Amniotic stem cell (primary cell): ENCODE measurements around the gene FHIT.
"Not testable (repeated sequence)": the region's sequence is repeated elsewhere in the genome, so short reads cannot be mapped to it uniquely, and the experiment has no call there.

Experiments
- DNase-seq: peaks from one replicate; lab custom pipeline; 2025; lab: John Stamatoyannopoulos, UW

Gene FHIT

DNA sequence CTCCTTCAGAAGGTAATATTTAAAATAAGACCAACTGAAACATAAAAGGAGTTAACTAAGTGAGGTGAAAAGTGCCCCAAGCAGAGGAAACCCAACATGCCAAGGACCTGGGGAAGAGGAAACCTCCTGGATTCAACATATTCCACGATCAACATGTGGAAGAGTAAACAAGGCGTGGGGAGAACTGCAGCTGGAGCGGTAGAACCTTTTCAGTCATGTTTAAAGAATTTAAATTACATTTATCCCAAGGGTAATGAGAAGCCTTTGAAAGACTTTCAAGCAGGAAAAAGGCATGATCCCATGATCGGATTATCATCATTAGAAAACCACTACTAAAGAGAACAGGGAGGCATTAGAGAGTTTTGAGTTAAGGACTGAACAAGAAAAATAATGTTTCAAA is 330.7 kb downstream of the FHIT start:
- no peak for DNase-seq

DNA sequence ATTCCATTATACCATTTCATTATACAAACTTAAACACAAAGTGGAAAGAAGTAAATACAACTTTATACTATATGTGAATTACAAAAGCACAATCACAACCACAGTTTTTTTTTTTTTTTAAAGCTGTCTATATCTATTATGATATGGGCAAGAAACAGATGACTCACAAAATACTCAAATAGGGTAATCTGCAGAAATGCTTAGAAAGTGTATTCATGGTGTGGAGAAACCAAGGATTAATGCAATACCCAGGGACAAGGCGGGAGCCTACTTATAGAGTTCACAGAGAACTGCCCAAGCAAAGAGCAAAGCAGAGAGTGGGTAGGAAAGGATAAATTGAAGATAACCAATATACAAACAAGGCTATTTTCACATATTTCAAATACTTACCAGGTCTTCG is 332.0 kb downstream of the FHIT start:
- no peak for DNase-seq

DNA sequence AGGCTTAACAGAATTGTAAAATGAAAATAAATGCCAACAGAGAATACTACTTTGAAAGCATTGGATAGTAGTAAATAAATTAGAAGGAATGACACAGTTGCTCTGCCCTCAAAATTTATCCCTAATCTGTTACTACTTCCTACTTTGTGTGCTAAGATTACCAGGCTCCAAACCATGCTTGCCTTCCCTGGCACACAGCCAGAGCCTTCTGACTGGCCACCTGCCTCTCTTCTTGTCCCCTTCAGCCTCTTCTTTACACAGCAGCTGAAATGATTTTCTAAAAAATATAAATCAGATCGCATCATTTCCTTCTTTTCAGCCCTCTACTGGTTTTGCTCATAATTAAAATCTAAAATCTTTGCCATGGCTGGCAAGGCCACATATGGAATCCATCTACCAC is 334.1 kb downstream of the FHIT start:
- no peak for DNase-seq

DNA sequence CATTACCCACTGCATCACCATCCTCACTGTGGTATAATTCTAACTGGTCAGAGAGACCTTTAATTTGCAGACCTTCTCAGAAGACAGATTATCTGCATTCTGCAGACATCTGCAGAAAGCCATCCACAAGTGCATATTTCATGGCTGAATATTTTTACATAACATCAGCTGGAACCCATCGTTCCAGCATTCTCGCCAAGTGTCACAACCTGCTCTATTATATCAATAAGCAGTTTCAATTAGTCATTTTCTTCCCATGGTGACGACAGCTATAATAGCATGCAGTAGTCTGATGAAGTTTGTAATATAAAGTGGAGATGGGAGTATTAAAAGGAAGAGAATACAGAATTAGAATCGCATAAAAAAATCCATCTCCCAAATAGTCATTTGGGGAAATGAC is 334.7 kb downstream of the FHIT start:
- DNase-seq: no peak

DNA sequence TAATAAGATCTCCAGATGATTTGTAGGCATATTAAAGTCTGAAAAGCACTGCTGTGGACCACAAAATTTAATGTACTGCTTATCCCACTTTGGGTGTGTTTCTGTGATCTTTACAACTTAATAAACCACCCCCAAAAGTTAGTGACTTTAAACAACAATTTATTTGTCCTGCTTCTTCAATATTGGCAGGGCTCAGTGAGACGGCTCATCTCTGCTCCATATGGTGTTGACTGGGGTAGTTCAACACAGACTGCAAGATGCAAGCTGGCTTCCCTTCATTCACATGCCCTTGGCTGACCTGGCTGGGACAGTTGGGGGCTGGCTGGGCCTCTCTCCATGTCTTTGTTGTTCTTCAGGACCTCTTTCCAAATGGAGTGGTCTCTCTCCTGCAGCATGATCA is 337.8 kb downstream of the FHIT start:
- no peak for DNase-seq

DNA sequence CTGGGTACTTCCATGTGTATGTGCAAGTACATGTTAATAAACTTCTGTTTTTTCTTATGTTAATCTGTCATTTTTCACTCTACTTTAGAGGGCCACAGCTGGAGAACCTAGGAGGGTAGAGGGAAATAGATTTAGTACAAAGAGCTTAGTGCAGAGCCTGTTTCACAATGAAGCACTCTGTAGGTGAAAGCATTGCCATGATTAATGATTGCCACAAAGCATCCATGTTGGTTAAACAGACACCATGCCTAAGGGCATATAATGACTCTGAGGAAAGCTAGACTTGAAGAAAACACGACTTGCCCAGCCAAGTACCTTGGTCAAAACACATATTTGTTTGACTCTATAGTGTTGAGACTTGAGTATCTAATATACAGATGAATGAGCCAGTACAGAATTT is 338.4 kb downstream of the FHIT start:
- no peak for DNase-seq

DNA sequence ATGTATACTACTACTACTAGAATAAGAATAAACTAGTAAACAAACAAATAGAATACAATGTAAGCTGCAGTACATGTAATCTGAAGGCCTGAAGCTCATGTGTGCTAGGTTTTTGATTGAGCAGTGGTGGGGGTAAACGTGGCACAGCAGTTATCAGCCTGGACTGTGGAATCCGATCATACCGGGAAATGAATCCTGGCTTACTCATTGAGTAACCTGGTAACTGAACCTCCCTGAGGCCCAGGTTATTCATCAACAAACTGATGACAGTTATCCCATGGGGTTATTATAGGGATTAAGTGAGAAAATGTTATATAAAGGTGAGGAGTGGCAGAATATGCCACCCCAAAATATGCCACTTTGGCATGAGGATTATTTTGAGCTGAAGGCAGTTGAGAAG is 339.1 kb downstream of the FHIT start:
- DNase-seq: no peak

DNA sequence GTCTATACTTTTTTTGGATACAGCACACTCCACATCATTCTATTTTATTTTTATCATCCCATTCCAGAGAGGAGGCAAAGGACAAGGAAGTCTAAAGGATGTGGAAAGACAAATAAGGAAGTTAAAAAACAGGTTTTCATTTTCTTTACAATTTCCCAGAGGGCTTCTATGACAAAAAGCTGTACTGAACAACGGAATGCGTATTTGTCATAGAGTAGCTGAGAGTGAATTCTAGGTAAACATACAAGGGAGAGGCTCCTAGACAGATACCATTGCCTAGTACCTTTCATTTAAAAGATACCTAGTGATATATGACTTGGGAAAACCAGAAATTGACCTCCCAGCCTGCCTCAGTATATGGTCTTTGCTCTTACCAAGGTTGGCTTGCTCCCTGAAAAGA is 341.7 kb downstream of the FHIT start:
- no peak for DNase-seq

DNA sequence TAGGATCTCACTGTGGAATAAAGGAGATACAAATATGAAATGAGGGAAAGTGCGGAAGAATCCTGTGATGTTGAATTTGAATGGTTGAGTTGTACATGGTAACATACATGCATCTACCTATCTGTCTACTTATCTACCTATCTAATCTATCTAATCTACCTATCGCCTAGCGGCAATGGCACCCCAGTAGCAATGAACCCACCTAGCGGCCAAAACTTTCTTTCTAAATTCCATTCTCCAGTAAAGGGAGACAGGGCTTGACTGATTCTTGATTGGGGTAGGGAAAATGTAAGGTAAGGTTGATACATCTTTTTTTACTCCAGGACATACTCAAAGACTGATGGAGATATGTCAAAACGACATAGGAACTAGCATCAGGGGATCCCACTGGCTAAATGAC is 345.0 kb downstream of the FHIT start:
- DNase-seq: no peak

DNA sequence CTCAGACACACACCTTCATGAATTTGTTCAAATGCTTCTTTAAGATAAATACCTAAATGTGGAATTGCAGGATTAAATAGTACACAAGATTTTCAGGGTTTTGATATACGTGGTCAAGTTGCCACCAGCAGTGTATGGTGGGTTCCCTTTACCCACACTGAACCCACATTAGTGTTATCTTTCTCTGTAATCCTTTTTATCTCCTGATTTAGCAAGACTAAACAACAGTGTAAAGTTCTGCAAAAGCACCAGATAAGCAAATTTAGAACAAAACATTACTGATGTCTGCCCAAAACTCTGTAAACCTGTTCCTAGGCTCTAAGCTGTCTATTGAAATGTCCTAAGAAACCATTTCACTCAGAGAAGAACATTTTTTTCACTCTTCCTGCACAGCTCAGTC is 352.9 kb downstream of the FHIT start:
- DNase-seq: no peak

DNA sequence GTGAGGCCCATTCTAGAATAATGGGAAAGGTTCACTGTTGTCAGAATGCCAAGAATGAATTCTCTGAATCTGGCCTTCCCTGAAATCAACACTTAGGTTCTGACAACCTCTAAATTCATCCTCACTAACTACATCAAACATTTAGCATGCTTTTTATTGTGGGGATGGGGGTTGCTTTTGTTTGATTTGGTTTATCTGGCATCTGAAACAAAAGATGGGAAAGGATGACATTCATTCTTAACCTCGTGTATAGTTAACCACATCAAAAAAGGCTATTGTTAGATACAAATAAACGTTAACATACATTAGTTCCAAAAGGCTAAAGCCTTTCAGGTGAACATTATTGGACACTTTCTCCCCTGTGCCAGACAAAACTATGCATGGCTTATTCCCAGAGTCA is 357.3 kb downstream of the FHIT start:
- no peak for DNase-seq

DNA sequence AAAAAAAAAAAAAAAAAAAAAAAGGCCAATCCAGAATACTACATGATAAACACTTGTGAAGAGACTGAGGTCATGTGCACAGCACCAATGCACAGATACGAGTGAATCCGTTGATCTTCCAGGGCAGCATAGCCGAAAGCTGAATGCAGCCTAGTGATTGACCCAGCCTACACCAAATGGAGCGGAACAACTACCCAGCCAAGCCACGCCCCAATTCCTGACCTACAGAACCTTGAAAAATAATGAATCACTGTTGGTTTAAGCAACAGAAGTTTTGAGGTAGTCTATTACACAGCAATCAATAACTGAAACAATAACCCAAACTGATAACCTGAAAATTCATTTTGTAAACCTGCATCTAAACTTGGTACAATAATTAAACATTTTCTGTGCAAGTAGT is 361.0 kb downstream of the FHIT start:
- DNase-seq: no peak

DNA sequence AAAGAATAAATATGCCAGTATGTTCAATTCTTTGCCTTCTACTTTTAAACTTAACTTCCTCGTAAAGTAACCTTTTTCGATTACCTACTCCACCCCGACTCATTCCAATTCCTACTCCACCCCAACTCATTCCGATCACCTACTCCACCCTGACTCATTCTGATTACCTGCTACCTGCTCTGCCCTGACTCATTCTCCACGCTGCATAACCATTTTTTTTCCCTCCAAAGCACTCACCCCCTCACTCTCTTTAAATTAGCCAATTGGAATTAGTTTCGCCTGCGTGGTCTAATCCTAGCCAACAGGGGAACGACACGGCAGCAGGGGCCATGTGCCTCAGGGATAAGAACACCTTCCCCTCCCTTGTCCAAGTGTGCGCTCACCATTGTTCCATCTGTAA is 362.3 kb downstream of the FHIT start:
- not testable (repeated sequence) for DNase-seq

DNA sequence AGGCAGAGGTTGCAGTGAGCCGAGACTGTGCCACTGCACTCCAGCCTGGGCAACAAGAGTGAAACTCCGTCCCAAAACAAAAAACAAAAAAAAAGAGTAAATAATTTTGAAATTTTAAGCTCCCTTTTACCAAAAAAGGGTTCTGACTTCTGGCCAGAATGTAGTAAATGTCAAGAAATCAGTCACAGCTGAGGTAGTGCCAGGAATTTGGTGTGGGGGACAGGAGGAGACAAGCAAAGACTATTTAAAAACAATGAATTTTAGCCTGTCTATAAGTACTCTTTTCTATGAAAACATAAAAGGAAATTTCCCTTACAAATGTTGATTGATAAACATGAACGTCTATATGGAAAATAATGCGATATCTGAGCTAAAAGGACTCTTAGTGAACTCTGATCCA is 363.7 kb downstream of the FHIT start:
- DNase-seq: no peak

DNA sequence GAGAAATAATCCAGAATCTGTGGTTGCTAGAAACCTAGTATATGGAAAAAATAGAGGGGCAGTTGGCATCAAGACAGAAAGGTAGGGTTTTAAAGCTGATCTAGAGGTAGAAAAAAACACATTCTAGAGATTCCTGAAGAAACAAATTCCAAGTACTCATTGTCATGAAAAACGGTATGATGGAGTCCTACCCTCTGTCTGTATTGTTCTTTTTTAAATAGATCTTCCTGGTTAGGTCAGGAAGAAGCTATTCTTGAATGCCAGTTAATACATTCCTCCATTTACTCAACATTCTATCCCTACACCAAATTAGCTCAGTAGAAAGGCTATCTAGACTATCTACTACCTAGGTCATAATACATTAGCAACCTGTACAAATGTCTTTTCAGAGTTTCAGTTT is 364.7 kb downstream of the FHIT start:
- no peak for DNase-seq

DNA sequence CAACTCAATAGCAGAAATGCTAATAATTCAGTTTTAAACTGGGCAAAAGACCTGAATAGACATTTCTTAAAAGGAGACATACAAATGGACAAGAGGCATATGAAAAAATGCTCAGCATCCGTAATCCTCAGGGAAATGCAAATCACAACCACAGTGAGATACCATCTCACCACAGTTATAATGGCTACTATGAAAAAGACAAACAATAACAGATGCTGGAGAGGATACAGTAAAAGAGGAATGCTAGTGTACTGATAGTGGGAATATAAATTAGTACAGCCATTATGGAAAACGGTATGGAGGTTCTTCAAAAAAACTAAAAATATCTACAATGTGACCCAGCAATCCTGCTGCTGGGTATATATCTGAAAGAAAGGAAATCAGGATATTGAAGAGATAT is 367.2 kb downstream of the FHIT start:
- DNase-seq: no peak

DNA sequence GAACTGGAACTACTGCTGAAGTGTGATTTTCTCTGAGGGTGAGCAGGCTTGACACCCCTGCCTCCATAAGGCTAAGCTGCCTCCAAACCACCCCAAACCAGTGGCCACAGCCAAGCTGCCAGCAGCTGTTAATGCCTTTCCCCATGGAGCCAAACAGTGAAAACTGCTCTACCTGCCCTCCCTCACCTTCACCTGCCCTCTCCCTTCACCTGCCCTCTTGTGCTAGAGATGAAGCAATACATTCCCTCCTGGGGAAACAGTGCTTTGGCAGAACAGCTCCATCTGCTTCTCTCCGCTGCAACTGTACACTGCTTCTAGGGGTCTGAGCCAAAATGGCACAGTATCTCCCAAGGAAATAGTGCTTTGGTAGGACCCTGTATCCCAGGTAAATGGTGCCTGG is 374.1 kb downstream of the FHIT start:
- no peak for DNase-seq

DNA sequence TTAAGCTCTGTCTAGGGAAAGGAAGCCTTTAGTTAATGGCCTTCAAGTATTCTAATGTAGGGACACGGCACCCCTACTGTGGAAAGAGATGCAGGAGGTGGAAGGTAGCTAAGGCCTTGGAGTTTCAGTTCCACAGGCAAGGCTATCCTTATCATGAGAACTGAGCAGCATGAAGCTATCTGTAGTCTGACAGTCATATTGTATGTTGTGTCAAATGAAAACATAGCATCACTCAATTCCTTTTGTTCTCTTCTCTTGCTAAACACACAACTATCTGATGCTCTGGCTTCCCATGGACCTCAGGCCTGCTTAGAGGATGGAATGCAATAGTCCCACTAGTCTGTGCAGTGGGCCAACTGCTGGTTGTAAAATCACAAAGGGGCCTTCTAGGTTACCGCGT is 380.9 kb downstream of the FHIT start:
- no peak for DNase-seq

DNA sequence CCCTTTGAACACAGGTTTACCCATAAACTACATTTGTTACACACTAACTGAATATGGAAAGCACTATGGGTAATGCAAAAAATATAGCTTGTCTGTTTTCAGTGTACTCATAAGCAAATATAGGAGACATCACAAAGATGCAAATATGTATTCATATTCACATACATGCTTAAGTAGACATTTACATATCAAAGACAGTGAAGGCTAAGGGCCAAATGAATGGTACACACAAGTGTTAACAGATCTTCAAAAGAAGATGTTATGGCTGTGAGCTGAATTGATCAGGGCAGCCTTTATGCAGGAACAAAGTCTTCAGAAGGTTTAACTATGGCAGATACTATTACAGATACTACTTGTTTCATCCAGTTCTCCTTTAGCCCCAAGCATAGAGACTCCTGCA is 384.1 kb downstream of the FHIT start:
- DNase-seq: no peak

DNA sequence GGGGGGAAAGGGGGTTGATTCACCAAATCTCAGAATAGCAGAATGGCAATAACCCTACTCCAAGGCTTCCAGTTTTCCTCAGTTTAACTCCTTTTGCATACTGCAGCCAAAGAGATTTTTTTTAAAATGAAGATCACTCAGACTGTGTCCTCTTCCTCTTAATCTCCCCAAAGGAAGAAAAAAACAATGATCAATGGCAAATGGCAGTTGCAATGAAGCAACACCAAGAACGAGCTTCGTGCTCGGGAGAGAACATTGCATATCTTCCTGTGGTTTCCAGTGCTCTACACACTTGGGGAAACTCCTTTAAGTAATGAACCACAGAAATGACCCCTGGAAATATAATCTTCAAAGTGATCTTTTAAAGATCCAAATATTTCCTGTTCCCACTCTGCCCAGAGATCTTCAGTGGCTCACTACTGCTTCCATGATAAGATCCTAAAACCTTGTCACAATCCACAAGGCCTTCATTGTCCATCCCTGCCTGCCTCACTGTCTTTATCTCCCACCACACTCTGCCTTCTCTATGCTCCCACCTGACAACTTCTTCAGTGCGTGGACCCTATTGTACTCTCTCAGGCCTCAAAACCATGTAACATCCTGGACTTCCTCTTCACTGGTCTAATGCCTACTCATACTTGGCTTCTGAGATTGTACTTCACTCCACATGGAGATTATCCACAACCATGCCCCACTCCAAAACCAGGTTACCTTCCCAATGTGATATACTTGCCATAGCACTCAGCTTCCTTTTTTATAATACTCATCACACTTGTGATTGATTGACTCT is 394.8 kb downstream of the FHIT start:
- no peak for DNase-seq

DNA sequence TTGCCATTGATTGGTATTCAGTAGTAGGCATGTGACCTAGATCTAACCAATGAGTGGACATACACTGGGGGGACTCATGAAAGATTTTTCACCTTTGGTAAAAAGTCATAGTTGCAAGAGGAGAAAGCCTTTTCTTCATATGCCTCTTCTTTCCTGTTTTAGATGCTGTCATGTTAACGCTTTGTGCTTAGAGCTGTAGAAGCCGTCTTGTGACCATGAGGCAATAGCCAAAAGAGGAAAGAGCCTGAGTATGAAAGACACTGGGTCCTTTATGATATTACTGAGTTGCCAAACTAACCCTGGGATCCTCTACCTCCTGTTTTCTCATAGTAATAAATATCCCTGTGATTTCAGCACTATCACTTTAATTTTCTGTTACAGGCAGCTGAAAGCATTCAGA is 396.0 kb downstream of the FHIT start:
- DNase-seq: no peak

DNA sequence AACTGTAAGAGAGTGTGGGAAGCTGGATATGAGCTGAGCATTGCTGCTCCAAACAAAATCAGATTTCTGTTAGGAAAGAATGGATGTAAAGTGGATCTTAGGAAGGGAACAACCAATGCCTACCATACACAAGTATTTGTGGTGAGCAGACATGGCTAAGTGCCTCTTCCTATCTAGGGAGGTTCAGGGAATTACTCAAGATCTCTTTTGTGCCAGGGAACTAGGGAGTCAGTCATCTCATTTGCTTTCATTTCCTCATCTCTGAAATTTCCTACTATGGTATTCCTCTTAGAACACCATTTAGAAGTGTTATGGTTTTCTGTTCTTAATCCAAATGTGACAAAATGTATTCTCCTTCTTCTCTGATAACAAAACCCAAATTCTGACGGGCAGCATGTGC is 396.5 kb downstream of the FHIT start:
- DNase-seq: no peak

DNA sequence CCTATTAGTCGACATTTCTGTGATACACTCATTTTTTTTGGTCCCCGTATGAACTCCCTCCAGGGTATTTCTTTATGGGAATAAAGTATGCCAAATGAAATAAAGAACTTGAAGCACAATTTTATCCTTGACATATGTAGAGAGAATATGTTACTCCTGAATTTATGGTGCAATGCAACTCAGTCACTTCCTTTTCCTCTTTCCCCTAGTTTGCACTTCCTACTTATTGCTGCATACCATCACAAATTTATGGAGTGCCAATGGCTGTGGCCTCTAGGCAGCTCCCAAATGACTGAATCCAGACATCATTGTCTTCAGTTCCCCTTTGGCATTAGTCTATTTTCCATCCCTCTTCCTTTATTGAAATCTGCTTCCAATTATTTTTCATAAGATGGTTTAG is 403.5 kb downstream of the FHIT start:
- no peak for DNase-seq

DNA sequence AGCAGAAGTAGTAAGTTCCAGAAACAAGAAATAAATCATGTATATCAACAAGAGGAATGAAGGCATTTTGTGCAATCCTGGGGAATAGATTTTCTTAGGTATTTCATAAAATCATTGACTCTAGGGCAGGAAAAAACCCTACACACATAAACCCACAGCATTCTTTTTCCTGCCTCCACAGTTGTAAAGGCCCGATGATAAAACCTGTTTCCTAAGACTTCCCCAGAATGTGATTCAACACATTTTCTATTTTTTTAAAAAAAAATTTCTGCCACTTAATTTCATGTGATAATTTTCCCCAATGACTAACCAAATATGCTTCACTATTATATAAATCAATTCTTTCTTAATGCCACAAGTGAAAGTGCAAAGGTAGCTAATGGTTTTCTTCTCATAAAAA is 407.0 kb downstream of the FHIT start:
- no peak for DNase-seq

DNA sequence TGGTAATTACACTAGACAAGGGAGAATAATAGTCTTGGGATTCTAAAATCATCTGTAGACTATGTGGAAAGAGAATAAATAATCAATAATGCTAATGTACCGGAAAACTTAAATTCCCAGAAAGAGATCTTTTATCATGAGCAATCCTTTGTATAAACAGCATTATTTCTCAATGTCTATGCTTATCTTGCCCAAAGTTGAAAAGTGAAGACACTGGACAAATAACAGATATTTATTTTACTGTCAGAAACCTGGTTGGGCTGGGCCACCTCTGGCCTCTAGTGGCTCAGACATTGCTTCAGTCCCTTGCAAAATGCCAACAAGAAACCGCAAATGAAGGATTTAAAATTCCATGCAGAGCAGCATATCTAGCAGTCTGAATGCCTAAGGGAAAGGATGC is 409.9 kb downstream of the FHIT start:
- no peak for DNase-seq
